Tibial artery (tissue), 4 donors: ENCODE data around the gene ZNF629.

Source experiments
- DNase-seq, 2 donors: peaks; one replicate each; pipeline ENCODE4 v3.0.0-alpha.2; 2019
- H3K27ac ChIP-seq, 2 donors: fragments of 200-600 bp; sonication (generic) in 1 of 2; 1 replicate in 1 of 2; 2 replicates in 1 of 2; pipeline ENCODE4 v1.5.1; 2018 to 2019; ENCODE audit warnings: mild to moderate bottlenecking in 1 of 2
- H3K27me3 ChIP-seq, 2 donors: fragments of 200-600 bp; sonication (generic) in 1 of 2; one replicate each; pipeline versions ENCODE4 v1.5.1 to v1.6.0; 2016 to 2019
- H3K36me3 ChIP-seq, 3 donors: fragments of 200-600 bp; sonication (generic) in 2 of 3; one replicate each; pipeline ENCODE4 v1.5.1; 2016 to 2019; ENCODE audit warnings: mild to moderate bottlenecking in 2 of 3
- H3K4me1 ChIP-seq, 4 donors: fragments of 200-600 bp; sonication (generic) in 2 of 4; 1 replicate in 3 of 4; 2 replicates in 1 of 4; pipeline ENCODE4 v1.5.1; 2016 to 2019
- H3K4me3 ChIP-seq, 2 donors: fragments of 200-600 bp; sonication (generic) in 1 of 2; 1 replicate in 1 of 2; 2 replicates in 1 of 2; pipeline ENCODE4 v1.5.1; 2018 to 2019; ENCODE audit warnings: mild to moderate bottlenecking in 2 of 2
- H3K9me3 ChIP-seq, 3 donors: fragments of 200-600 bp; sonication (generic) in 1 of 3; one replicate each; pipeline ENCODE4 v1.5.1; 2016 to 2019
- intact Hi-C: fragments of 100-400 bp; cut with DNase I; formaldehyde crosslinking; loops from one replicate; pipeline ENCODE4 v1.15.0; 2023; ENCODE audit warnings: low total_unique reads
- TF ChIP-seq, protein P1 (sequence below), 2 experiments: fragments of 200-600 bp in 1 of 2; fragments of 450-650 bp in 1 of 2; IDR thresholded peaks; one replicate each; pipeline ENCODE4 v1.5.1; 2017 to 2019; ENCODE audit warnings: antibody characterized with exemption in 2 of 2, mild to moderate bottlenecking in 1 of 2, moderate library complexity in 1 of 2

The ZNF629 gene

DNA sequence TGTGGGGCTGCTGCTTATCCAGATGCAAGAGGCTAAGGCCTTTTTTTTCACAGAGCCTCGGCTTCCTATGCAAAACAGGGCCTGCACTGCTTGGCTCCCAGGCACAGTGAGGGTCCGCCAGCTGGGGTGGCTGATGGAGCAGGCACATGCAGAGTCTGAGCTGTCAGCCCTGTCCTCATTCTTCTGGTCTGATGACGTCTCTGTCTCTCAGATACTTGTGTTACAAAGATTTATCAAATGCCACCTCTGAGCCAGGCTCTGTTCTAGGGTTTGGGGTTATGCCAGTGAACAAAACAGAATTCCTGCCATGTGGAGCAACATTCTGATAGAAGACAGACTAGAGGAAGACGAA, 20.1 kb downstream of the ZNF629 start:
- Histone ChIP-seq H3K27ac (no peak overlapping the region), H3K4me1 (peaks cover 0 to 26% (median 18%) of the 10 kb centered on the region in 4 donors), H3K27me3 (no peaks in the 10 kb centered on the region), H3K9me3 (no peaks in the 10 kb centered on the region), H3K4me3 (no peak overlapping the region), H3K36me3 (peaks cover 80 to 87% (median 86%) of the 10 kb centered on the region in 3 donors)
- intact Hi-C loops, result no loop called here
- TF ChIP-seq, protein P1, sequence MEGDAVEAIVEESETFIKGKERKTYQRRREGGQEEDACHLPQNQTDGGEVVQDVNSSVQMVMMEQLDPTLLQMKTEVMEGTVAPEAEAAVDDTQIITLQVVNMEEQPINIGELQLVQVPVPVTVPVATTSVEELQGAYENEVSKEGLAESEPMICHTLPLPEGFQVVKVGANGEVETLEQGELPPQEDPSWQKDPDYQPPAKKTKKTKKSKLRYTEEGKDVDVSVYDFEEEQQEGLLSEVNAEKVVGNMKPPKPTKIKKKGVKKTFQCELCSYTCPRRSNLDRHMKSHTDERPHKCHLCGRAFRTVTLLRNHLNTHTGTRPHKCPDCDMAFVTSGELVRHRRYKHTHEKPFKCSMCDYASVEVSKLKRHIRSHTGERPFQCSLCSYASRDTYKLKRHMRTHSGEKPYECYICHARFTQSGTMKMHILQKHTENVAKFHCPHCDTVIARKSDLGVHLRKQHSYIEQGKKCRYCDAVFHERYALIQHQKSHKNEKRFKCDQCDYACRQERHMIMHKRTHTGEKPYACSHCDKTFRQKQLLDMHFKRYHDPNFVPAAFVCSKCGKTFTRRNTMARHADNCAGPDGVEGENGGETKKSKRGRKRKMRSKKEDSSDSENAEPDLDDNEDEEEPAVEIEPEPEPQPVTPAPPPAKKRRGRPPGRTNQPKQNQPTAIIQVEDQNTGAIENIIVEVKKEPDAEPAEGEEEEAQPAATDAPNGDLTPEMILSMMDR (IDR thresholded peaks at IDR 0.05), result no peak
- no peak for DNase-seq

DNA sequence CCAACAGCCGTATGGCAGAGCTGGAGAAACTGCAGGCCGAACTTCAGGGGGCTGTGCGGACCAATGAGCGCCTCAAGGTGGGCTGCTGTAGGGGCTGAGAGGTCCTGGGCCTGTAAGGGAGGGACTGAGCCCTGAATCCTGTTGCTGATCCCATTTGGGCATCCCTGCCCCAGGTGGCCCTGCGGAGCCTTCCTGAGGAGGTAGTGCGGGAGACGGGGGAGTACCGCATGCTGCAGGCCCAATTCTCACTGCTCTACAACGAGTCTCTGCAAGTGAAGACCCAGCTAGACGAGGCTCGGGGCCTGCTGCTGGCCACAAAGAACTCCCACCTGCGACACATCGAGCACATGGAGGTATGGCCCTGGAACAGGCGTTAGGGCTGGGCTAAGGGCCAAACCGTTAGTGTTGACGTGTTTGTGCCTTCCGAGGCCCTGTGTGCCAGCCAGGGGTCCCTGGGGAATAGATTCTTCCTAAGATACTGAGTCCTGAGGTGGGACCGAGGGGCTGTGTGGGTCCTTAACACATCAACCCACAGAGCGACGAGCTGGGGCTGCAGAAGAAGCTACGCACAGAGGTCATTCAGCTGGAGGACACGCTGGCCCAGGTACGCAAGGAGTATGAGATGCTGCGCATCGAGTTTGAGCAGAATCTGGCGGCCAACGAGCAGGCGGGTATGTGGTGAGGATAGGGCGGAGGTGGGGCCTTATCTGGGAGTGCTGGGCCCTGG, 20.6 kb downstream of the ZNF629 start:
- H3K36me3 ChIP-seq, result peaks cover 75 to 82% (median 80%) of the 10 kb centered on the region in 3 donors
- peaks cover 0 to 26% (median 20%) of the 10 kb centered on the region in 4 donors for H3K4me1 ChIP-seq
- H3K27me3 ChIP-seq, result no peaks in the 10 kb centered on the region
- DNase-seq, result no peak
- no peak overlapping the region for H3K4me3 ChIP-seq
- no peak overlapping the region for H3K27ac ChIP-seq
- TF ChIP-seq, protein P1 (IDR thresholded peaks at IDR 0.05), result no peak
- intact Hi-C loops, result no loop called here
- H3K9me3 ChIP-seq, result no peaks in the 10 kb centered on the region

DNA sequence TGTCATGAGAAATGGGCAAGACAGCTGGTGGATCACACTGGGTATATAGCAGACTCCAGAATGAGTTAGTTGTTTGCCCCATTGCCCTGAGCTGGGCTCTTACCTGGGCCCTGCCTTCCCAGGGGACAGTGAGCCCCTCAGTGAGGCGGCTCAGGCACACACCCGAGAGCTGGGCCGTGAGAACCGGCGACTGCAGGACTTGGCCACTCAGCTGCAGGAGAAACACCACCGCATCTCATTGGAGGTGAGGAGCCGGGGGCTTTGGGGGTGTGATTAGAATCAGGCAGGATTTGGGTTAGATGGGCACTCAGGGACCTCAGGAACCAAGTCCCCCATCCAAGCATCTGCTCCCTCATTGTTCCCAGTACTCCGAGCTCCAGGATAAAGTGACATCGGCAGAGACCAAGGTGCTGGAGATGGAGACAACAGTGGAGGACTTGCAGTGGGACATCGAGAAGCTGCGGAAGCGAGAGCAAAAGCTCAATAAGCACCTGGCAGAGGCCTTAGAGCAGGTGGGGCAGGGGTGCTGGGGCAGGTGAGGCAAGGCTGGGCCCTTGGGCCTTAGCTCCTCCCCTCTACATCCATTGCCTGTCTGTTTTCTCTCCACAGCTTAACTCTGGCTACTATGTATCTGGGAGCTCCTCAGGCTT, 22.1 kb downstream of the ZNF629 start:
- peaks cover 62 to 70% (median 66%) of the 10 kb centered on the region in 3 donors for H3K36me3 ChIP-seq
- H3K4me3 ChIP-seq, result no peak overlapping the region
- no peak overlapping the region for H3K27ac ChIP-seq
- H3K27me3 ChIP-seq, result no peaks in the 10 kb centered on the region
- intact Hi-C loops, result no loop called here
- TF ChIP-seq, protein P1 (IDR thresholded peaks at IDR 0.05), result no peak
- DNase-seq, result no peak
- H3K4me1 ChIP-seq, result peaks cover 5 to 37% (median 26%) of the 10 kb centered on the region in 4 donors
- H3K9me3 ChIP-seq, result no peaks in the 10 kb centered on the region

DNA sequence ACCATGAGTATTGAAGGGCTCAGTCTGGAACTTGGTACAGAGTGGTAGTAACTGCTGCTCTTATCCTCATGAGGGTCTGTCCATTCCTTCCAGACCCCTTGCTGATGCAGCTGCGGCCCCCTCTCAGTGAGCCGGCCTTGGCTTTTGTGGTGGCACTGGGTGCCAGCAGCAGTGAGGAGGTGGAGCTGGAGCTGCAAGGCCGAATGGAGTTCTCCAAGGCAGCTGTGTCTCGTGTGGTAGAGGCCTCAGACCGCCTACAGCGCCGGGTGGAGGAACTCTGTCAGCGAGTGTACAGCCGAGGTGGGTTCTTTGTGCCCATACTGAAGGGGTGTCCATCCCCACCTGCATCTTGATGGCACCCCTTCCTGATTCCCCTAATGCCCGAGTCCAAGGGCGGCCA, 22.9 kb downstream of the ZNF629 start:
- no peak overlapping the region for H3K27ac ChIP-seq
- no peak overlapping the region for H3K4me3 ChIP-seq
- H3K9me3 ChIP-seq, result no peaks in the 10 kb centered on the region
- peaks cover 5 to 37% (median 26%) of the 10 kb centered on the region in 4 donors for H3K4me1 ChIP-seq
- intact Hi-C loops, result no loop called here
- TF ChIP-seq, protein P1 (IDR thresholded peaks at IDR 0.05), result no peak
- no peak for DNase-seq
- peaks cover 53 to 70% (median 57%) of the 10 kb centered on the region in 3 donors for H3K36me3 ChIP-seq
- H3K27me3 ChIP-seq, result no peaks in the 10 kb centered on the region

DNA sequence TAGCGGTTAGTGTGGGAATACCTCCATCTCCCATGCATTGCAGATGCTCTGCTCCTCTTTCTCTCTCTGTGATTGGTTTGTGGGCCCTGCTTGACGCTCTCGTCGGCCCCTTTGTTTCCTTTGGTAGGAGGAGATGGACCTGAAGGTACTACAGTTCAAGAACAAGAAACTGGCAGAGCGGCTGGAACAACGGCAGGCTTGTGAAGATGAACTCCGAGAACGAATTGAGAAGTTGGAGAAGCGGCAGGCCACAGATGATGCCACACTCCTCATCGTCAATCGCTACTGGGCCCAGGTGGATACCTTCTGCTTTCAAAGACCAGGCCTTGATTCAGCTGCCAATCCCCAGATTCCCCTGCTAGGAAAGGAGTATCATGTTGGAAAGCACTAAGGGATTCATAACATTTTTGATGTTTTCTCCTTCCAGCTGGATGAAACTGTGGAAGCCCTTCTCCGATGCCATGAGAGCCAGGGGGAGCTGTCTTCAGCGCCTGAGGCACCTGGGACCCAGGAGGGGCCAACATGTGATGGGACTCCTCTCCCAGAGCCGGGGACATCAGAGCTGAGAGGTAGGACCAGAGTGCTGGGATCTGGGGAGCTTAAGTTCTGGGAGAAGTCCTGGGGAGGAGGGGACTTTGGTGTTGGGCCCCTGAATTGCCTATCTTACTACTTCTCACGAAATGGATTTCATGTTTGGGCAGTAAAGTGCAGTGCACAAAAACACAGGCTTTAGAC, 23.8 kb downstream of the ZNF629 start:
- H3K36me3 ChIP-seq, result peaks cover 44 to 70% (median 48%) of the 10 kb centered on the region in 3 donors
- no peaks in the 10 kb centered on the region for H3K27me3 ChIP-seq
- H3K4me1 ChIP-seq, result peaks cover 5 to 37% (median 26%) of the 10 kb centered on the region in 4 donors
- DNase-seq, result no peak
- no peaks in the 10 kb centered on the region for H3K9me3 ChIP-seq
- H3K27ac ChIP-seq, result peak overlapping the region; percentile 90 to 92
- intact Hi-C loops, result no loop called here
- peak overlapping the region; percentile 73 to 79 for H3K4me3 ChIP-seq
- TF ChIP-seq, protein P1 (IDR thresholded peaks at IDR 0.05), result no peak
